GM21367 (cell line): ENCODE measurements around the gene ING5.
"Not testable (repeated sequence)": the region's sequence is repeated elsewhere in the genome, so short reads cannot be mapped to it uniquely, and the experiment has no call there.

Experiments
- ATAC-seq: cut with Tn5 transposase; IDR thresholded peaks from one replicate; pipeline ENCODE4 v1.9.1; 2021; ENCODE audit not compliant: unreplicated experiment

ING5 gene

GRCh38 chr2:241759067-241759807, 57.4 kb downstream of the ING5 start:
- ATAC-seq: no peak

- ATAC-seq: not testable (repeated sequence)
Observed at GRCh38 chr2:241759893-241760292, 58.1 kb downstream of the ING5 start.

DNA sequence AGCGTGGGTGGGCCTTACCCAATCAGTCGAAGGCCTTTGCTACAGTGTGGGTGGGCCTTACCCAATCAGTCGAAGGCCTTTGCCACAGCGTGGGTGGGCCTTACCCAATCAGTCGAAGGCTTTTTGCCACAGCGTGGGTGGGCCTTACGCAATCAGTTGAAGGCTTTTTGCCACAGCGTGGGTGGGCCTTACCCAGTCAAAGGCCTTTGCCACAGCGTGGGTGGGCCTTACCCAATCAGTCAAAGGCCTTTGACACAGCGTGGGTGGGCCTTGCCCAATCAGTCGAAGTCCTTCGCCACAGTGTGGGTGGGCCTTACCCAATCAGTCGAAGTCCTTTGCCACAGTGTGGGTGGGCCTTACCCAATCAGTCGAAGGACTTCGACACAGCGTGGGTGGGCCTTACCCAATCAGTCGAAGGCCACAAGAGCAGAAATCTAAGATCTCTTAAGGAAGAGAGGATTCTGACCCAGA, 58.5 kb downstream of the ING5 start:
- no peak for ATAC-seq

DNA sequence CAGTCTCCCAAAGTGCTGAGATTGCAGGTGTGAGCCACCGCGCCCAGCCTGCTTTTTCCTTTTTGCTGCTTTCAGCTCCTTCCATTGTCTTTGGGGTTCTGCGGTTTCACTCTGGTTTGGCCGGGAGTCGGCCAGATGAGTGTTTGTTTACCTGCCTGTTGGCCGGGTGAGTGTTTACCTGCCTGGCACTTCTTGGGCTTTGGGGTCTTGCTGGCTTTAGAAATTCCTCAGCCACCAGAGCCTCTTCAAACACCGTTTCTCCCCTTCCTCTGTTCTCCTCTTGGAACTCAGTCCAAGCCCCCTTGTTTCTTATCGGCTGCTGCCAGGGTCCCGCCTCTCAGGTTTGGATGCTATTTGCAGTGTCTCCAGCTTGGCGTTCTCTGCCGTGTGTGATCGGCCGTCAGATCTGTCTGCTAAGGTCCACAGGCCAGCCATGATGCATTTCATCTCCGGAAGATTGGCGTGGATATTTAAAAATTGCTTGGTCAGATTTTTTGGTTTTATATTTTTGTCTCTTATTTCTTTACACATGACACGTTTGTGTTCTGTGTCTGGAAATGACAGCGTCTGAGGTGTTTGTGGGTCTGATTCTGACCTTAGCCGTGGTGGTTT, 60.6 kb downstream of the ING5 start:
- no peak for ATAC-seq

GRCh38 chr2:241762933-241763369, 61.1 kb downstream of the ING5 start:
- ATAC-seq: no peak

- ATAC-seq: no peak
Observed at GRCh38 chr2:241763551-241764274, 61.9 kb downstream of the ING5 start.

DNA sequence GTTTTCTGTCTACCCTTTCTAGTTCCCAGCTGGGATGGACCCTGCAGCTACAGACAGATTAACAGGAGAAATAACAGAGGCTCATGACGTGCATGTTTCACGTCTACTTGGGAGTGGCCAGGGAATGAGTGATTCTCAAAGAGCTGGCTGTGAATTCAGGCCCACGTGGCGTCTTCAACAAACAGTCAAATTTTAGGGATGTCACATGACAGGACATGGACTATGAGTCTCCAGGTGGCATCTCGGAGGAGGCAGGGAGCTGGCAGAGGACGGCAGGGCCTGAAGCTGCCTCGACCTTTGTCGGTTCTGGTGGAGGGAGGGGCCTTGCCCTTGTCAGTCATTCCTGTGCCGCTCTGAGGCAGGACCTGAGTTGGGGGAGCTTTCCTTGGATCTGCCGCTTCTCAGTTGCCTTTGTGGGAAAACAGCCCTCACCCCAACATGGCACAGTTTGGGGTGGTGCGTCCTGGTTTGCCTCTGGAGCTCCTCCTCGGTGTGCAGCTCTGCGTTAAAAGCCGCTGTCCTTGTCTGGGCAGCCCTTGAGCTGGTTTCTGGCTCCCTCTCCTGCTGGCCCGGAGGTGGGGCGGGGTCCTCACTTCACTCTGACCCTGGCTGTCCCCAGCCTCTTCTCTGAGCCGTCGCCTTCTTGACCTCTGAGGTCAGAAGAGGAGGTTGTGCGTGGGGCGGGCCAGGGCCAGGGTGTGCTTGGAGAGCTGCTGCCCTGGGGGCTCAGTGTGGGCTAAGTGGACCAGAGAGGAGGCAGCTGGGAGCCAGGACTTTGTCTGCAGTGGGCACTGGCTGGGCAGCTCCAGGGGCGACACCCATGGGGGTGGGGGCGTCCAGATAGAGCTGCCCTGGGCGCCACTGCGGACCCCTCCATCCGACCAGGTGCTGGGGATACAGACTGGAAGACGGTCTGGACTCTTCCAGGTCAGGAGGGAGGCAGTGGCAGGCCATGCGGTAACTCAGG, 62.7 kb downstream of the ING5 start:
- no peak for ATAC-seq

- ATAC-seq: no peak
Observed at GRCh38 chr2:241767464-241768250, 65.8 kb downstream of the ING5 start.

GRCh38 chr2:241768251-241768711, 66.4 kb downstream of the ING5 start:
- no peak for ATAC-seq

GRCh38 chr2:241768850-241769249, 67.0 kb downstream of the ING5 start:
- ATAC-seq: no peak

DNA sequence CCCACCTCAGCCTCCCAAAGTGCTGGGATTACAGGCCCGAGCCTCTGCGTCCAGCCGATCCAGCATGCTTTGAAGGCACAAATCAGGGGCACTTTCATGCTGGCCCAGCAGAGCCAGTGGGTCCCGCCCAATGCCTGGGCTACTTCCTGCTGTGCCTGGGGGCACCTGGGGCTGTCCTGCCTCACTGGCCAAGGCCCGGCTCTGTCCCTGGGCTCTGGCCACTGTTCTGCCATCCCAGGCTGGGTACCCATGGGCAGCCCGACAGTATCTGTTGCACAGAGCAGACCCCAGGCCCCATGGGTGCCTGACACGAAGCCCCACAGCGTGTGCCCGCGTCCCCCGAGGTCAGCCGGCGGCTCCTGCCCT, 68.0 kb downstream of the ING5 start:
- no peak for ATAC-seq

DNA sequence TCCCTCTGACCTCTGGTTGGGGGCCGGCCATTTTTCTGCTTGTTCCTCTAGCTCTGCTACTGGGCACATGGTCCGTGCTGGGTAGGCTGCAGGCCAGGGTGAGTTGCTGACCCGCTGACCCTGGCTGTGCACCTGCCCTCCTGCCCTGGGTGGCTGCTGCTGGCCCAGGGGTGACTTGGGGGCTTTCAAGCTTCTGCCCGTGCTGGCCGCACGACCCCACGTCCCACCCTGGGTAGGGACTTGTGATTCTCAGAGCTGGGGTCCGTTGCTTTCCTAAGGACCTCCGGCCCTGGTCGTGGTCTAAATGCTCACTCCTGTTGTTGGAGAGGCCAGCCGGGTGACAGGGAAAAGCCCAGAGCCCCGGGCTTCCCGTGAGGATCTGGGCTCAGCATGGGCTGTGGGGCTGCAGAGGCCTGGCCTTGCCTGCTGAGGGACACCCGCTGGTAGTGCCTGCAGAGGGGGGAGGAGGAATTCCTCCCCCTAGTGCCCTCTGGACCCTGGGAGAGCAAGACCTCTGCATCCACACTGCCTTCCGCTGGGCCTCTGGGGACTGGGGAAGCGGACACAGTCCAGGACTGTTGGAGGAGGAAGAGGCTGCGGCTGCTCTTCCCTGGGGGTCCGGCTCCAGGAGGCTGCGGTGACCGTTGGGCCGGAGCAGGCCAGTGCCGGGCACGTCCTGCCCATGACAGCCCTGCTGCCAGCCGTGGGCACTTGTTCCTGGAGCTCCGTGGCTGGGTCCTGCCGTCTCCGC, 68.5 kb downstream of the ING5 start:
- ATAC-seq: no peak

DNA sequence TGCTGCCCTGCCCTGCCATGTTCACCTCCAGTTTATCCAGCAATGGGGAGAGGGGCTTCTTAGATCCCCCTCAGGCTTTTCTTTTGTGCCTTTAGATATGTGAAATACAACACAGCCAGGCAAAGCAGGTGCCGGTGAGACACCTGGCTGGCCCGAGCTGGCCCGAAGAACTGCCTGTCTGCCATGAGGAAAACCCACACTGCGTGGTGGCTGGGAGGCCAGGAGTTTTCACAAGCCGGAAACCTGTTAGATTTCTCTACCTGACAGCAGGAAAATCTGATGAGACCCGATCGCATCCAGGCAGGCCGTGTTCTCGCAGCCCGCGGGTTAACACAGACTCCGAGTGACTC, 69.1 kb downstream of the ING5 start:
- no peak for ATAC-seq

GRCh38 chr2:241771286-241772062, 69.6 kb downstream of the ING5 start:
- no peak for ATAC-seq

DNA sequence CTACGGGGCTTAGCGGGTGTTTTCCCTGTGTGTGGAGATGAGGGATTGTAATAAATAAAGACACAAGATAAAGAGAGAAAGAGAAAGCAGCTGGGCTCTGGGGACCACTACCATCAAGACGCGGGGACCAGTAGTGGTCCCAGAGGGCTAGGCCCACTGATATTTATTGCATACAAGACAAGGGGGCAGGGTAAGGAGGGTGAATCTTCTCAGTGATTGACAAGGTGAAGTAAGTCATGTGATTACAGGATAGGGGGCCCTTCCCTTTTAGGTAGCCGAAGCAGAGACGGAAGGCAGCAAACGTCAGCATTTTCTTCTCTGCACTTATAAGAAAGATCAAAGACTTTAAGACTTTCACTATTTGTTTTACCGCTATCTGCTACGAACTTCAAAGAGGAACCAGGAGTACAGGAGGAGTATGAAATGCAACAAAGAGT, 70.2 kb downstream of the ING5 start:
- no peak for ATAC-seq

DNA sequence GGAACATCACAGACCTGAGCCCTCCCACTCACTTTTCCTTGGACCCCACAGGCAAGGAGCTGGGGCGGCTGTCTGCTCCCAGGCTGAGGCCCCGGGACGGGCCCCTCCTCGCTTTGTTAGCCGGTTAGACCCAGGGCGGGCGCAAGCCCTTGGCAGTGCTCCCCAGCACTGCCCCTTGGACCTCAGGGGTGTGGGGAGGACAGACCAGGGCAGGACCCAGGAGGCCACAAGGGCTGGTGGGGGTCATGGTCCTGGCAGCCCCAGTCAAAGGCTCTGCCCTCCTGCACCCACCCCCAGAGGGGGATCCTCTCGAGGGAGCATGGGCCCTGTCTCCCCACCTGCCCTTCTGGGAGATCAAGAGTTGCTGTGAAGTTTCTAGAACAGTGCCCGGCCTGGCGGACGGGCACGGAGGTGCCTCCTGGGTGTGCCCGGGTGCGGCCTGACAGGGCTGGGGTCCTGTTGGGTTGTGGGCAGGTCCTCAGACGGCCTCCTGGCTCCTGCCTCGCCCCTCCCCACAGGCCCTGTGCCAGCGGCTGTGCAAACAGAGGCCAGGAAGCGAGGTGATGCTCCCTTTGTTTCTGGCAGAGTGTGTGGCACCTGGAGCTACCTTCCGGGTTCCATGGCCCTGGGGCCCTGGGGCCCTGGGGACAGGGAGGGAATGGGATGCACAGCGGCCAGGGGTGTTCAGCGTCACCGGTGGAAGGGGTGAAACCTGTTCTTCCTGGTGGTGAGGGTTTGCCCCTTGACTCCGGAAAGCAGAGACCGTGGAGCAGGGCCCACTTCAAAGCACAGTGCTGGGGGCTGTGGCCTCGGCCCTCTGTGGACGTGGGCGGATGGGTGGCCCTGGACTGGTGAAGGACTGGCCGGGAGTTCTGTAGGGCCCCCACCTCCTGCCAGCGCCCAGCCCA, 71.9 kb downstream of the ING5 start:
- ATAC-seq: no peak

DNA sequence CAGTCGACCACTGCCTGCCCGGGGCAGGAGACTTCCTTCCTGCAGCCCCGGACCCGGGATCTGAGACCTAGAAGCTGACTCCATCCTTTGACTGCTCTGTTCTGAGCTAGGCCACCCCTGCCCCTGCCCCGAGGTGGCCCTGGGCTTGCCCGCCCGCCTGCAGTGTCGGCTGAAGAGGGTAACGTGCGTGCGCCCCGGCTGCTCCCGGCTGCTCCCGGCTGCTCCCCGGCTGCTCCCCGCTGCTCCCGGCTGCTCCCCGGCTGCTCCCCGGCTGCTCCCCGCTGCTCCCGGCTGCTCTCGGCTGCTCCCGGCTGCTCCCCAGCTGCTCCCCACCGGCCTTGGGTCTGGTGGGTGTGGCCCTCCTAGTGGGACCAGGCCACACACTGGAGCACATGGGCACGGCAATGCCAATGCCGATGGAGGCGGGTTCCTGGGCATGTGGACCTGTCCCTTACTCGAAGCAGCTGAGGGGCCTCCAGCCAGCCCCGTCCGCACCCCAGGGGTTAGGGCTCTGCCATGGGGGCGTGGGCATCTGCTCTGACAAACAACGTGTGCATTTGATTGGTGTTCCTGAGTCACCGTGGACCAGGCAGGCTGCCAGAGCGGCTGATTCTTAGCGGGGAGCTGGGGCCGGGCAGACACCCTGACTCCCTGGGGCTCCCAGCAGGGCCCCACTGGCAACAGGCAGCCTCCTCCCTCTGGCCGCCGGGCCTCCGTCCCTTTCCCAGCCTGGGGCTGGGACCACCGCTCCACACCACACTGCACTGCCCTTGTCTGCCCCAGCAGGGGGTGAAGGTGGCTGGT, 72.8 kb downstream of the ING5 start:
- ATAC-seq: no peak
